GM19455 (cell line): ENCODE results near the gene RIC3.

ENCODE experiments used
- ATAC-seq: cut with Tn5 transposase; IDR thresholded peaks from one replicate; pipeline ENCODE4 v1.9.1; 2021; ENCODE audit not compliant: unreplicated experiment

RIC3 gene, protein sequence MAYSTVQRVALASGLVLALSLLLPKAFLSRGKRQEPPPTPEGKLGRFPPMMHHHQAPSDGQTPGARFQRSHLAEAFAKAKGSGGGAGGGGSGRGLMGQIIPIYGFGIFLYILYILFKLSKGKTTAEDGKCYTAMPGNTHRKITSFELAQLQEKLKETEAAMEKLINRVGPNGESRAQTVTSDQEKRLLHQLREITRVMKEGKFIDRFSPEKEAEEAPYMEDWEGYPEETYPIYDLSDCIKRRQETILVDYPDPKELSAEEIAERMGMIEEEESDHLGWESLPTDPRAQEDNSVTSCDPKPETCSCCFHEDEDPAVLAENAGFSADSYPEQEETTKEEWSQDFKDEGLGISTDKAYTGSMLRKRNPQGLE

DNA sequence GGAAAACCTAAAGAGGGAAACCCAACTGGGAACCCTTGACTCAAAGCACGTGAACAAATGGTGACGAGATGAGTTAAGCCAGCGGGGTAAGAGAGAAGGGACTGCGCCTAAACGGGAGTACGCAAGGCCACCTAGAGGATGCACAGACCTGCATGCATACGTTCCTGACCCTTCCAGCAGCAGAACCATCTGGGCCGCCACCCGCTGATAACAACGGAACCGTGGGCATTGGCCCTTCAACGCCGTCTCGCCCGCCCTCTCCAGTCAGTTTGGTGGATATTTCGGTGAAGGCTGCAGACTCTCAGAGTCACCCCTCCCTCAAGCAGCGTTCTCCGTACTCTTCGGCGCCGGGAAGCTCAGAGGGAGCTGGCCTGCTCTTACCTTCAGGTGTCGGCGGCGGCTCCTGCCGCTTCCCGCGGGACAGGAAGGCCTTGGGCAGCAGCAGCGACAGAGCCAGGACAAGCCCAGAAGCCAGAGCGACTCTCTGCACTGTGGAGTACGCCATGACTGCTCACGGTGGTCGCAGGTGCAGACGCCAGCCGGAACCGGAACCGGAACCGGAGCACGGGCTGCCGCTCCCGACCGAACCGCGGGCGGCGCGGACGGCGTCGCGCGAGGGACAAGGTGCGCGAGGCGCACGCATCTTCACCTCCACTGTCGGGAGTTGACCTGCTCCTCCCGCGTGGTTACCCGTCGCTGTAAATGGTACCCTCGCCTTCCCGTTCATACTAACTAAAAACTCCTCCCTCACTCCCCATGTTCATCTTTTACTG lies at the start of gene RIC3:
RIC3 (minus strand) TSS at position 541 of the 773 bp plus-strand sequence; CDS start at position 505, 36 bp downstream.
- peak; percentile 73 for ATAC-seq

DNA sequence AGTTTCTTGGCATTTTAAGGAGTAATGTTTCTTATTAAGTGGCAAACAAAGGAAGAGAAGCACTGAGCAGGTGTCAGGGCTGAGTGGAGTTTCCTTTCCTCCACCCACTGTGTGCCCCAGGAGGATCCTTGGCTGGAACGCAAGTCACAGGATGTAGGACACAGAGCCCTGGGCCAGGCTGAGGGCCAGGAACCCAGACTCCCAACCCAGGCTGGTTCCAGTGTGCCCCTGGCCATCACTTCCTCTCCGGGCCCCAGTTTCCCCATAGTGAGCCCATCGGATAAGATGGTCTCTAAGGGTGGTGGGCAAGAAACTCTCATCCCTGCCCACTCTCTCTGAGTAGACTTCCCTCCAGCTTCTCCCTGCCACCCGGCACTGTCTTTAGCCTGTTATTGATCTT lies 49.6 kb upstream of the RIC3 start:
- ATAC-seq: no peak

GRCh38 chr11:8217926-8218325 lies 49.1 kb upstream of the RIC3 start:
- ATAC-seq: no peak

DNA sequence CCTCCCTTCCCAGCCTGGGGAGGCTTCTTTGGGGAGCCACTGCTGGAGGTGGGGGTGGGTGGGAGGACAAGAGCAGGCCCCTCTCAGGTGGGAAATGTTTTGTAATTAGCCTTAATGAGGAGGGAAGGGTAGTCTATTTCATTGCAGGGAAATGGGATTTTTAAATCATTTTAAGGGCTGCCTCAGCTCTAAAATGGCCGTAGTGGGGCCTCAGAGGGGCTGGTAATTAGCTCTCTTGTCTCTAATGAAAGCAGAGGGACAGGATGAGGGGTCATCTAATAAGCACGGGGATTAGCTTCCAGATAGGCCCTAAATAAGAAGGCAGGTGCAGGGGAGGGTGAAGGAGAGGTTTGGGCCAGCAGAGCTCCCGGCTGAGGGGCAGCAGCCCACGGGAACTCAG lies 48.3 kb upstream of the RIC3 start:
- no peak for ATAC-seq

GRCh38 chr11:8213376-8213775 lies 44.6 kb upstream of the RIC3 start:
- ATAC-seq: no peak

DNA sequence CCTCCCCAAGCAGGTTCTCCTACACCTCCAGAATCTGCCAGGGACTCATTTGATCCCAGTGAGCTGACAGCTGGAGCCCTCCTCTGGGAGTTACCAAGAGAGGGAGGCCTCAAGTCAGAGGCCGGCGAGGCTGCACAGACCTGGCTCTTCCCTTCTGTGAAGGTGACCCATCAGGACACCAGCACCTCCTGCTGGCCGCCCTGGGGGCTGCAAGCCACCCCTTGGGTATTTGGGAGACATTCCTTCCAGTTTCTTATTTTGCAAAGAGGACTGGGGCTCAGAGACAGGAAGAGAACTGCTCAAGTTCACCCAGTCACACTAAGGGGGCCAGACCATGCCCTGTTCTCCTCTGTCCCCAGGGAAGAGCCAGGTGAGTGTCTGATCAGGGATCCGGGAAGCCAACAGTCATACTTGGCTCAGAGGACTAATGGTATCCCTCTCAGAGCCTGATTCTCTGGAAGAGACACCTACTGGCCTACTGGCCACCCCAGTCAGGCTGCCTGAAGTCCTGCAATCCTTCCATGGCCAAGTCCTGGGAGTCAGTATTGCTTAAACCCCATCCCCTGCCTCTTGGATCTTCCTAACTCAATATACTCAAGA lies 40.5 kb upstream of the RIC3 start:
- ATAC-seq: no peak

DNA sequence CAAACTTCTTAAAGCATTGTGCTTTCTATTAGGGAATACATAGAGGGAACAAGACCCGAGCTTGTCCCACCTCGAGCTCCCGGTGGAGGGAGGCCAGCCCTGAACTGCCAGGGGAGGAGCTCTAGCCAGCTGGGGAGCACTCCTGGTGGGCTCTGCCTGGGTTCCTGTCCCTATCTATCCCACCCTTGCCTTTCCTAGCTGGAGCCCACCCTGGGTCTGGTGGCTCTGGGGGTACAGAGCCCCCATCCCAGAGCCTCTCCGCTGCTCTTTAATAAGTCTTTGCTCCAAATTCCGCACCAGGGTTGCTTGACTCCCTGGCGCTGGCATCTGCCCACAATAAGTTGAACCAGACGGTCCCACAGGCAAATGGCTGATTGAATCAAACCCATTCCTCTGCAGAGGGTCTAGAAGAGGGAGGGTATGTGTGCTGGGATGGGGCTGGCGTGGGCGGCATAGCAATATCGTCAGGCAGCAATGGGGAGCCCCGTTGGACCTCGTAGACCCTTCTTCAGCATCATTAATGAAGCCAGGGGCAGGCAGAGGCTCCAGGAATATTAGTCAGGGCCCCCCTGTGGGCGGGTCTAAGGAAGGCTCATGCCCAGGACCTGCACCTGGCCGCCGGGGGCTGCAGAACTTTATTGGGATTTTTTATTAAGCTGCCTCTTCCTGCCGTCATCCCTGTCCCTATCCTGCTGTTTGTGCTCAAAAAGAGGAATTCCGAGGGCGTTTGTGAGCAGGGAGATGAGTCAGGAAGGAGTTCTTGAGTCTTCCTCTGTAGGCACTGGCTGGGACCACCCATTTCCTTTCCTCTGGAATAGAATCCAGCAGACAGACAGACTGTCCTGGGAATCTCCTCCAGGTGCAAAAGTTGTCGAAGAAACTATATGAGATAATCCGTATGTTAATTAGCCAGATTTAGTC lies 38.5 kb upstream of the RIC3 start:
- ATAC-seq: no peak

- no peak for ATAC-seq
These were observed 37.6 kb upstream of the RIC3 start for GRCh38 chr11:8206251-8207079.

GRCh38 chr11:8205566-8205965 lies 36.7 kb upstream of the RIC3 start:
- ATAC-seq: no peak

GRCh38 chr11:8204596-8204995 lies 35.8 kb upstream of the RIC3 start:
- no peak for ATAC-seq

- ATAC-seq: no peak
These were observed 35.2 kb upstream of the RIC3 start for GRCh38 chr11:8204025-8204424.

DNA sequence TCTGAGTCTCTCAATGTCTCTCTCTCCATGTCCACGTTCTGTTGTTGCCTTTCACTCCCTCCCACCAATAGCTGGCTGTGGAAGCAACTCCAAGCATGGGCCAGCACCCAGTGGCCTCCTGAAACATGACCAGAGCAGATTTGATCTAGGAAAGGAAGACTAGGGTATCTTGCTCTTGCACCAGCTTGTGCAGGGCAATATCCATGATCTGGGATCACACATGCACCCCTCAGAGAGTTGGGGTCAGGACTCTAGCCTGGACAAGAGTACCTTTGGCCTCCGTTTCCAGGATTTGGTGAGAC lies 34.5 kb upstream of the RIC3 start:
- no peak for ATAC-seq

GRCh38 chr11:8202516-8203413 lies 33.9 kb upstream of the RIC3 start:
- no peak for ATAC-seq

GRCh38 chr11:8201644-8202365 lies 33.0 kb upstream of the RIC3 start:
- ATAC-seq: no peak

DNA sequence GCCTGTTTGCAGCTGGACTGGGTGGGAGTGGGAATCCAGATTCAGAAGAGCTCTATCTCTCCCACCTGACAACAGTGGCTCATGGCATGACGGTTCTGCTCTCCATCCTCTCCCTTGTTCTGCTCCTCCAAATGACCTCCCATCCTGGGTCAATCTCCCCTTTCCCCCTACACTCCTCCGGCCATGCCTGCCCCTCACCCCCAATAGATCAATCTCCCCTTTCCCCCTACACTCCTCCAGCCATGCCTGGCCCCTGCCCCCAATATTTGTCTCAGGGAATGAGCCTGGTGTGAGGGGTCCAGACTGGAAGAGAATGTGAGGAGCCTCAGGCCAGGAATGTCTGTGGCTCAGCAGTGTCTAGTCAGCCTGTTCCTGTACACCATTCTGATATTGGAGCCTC lies 30.9 kb upstream of the RIC3 start:
- no peak for ATAC-seq

DNA sequence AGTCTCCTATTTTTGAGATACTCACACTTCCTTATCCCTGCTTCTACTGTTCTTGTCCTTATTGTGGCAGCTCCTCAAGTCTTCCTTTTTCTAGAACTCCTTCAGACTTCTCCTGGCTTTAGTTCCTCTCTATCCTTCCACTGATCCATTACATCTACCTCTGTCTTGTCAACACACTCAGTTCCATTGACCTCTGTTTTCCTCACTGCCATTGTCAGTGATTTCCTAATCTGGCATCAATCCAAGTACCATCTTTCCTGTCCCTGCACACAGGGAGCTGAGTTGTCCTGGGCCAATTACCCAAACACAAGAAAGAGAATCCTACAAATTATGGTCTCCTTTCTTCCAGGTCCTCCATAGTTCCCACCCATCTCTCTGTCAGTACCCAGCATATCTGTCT lies 27.9 kb upstream of the RIC3 start:
- ATAC-seq: no peak

DNA sequence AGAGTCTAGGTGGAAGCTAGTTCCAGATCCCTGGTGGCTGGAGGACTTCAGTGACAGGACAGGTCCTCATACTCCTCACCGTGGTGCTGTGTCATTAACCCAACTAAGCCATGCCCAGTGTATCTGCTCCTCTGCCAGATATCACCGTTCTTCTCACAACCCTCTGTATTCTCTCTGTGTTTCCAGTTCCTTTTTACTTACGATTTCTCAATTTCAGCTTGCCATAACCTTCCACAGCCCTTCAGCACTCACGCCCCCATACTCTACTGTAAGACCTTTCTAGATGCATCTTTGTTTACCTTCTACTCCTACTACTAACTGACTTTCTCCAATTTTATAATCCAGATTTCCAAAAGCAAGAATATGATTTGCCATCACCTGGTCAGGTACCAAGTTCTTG lies 26.1 kb upstream of the RIC3 start:
- no peak for ATAC-seq

- ATAC-seq: peak; percentile 38
These were observed 24.0 kb upstream of the RIC3 start for GRCh38 chr11:8192896-8193209.
